Medulla oblongata (tissue), 1 donor: ENCODE results near the gene ALPK1.
"Not testable (repeated sequence)": the region's sequence is repeated elsewhere in the genome, so short reads cannot be mapped to it uniquely, and the experiment has no call there.

Experiments
- DNase-seq: peaks from one replicate; pipeline ENCODE4 v3.0.0-alpha.2; 2015; ENCODE audit errors: extremely low spot score

ALPK1 gene

GRCh38 chr4:112284166-112284565, 13.0 kb upstream of the ALPK1 start:
- no peak for DNase-seq

- DNase-seq = peak; percentile 76
These were observed 12.3 kb upstream of the ALPK1 start for GRCh38 chr4:112284662-112285411.

GRCh38 chr4:112287258-112287989, 9.7 kb upstream of the ALPK1 start:
- DNase-seq = no peak

GRCh38 chr4:112288455-112288854, 8.7 kb upstream of the ALPK1 start:
- DNase-seq = no peak

GRCh38 chr4:112289407-112290253, 7.5 kb upstream of the ALPK1 start:
- DNase-seq = no peak

- no peak for DNase-seq
These were observed 6.8 kb upstream of the ALPK1 start for GRCh38 chr4:112290341-112290740.

GRCh38 chr4:112299721-112300120, 2.6 kb downstream of the ALPK1 start:
- DNase-seq = no peak

- no peak for DNase-seq
These were observed 5.4 kb downstream of the ALPK1 start for GRCh38 chr4:112302320-112303274.

- not testable (repeated sequence) for DNase-seq
These were observed 8.3 kb downstream of the ALPK1 start for GRCh38 chr4:112305477-112305876.

GRCh38 chr4:112309263-112309791, 12.2 kb downstream of the ALPK1 start:
- DNase-seq = not testable (repeated sequence)

- no peak for DNase-seq
These were observed 14.3 kb downstream of the ALPK1 start for GRCh38 chr4:112311516-112311915.

GRCh38 chr4:112312610-112313239, 15.6 kb downstream of the ALPK1 start:
- DNase-seq = peak; percentile 35

GRCh38 chr4:112315446-112315845, 18.3 kb downstream of the ALPK1 start:
- peak; percentile 45 for DNase-seq

GRCh38 chr4:112316360-112316759, 19.2 kb downstream of the ALPK1 start:
- no peak for DNase-seq

- DNase-seq = no peak
These were observed 21.3 kb downstream of the ALPK1 start for GRCh38 chr4:112318239-112319142.

GRCh38 chr4:112321776-112322684, 24.9 kb downstream of the ALPK1 start:
- DNase-seq = peak; percentile 75

- DNase-seq = no peak
These were observed 25.7 kb downstream of the ALPK1 start for GRCh38 chr4:112322866-112323265.

GRCh38 chr4:112325530-112325929, 28.4 kb downstream of the ALPK1 start:
- no peak for DNase-seq
